SW480 (cell line): ENCODE data around the gene SMYD2.
A peak's percentile ranks its signal among the peaks of the same experiment; 100 is the strongest.

Source experiments
- DNase-seq: peaks from one replicate; pipeline ENCODE4 v3.0.0-alpha.2; 2016; ENCODE audit warnings: low spot score

SMYD2 gene

GRCh38 chr1:214303141-214303930 is 22.4 kb downstream of the SMYD2 start:
- no peak for DNase-seq

DNA sequence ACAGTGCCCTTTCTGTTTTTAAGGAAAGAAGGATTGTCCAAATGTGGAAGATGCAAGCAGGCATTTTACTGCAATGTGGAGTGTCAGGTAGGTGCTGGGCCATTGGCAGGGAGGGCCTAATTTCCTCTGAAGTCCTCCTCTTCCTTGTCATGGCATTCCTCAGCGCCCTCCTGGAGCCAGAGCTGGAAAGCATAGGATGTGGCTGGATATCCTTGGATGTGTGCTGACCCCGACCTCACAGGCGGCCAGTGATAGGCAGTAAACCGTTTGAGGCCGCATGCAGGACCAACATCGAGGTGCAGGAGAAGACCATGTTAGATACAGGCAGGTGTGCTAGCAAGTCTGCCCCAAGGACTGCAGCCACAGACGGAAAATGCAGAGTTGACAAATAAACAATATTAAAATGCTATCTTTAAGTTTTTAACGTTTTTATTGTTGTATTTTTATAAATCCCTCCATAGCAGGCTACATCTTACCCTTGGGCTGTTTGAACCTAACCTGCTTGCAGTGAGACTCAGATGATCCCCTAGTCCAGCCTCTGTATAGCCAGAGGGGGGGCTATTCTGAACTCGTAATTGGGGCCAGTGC is 24.3 kb downstream of the SMYD2 start:
- no peak for DNase-seq

DNA sequence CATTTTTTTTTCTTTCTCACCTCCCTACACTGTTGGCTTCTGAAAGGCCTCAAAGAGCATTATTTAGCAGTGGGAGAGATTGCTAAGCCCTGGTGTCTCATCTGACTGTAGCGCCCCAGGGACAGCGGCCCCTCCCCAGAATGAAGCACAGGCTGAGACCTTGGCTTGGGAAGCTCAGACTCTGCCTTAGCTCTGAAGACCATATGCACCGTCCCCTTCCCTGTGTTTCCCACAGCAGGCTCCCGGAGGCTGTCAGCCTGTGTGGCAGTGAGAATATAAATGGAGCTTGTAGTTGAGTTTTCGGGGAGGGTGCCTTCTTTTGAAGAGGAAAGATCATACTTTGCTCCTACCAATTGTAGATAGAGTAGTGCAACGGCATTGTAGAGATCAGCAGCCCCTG is 25.3 kb downstream of the SMYD2 start:
- DNase-seq, result no peak

DNA sequence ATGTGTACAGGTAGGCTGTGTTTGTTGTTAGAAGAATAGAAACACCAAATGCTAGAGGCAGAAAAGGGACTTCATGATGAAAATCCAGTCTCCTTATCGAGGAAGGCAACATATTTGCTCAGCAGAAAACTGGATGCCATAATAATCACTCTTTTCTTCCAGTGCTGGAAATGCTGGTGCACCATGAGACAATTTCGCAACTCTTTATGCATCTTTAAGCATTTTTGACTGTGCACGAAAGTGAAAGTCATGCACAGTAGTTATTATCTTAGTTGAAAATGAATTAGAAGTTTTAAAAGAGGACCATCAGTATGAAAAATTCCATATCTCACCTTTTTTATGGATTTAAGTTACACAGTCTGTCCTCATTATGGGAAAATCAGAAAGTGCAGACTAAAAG is 29.1 kb downstream of the SMYD2 start:
- no peak for DNase-seq

DNA sequence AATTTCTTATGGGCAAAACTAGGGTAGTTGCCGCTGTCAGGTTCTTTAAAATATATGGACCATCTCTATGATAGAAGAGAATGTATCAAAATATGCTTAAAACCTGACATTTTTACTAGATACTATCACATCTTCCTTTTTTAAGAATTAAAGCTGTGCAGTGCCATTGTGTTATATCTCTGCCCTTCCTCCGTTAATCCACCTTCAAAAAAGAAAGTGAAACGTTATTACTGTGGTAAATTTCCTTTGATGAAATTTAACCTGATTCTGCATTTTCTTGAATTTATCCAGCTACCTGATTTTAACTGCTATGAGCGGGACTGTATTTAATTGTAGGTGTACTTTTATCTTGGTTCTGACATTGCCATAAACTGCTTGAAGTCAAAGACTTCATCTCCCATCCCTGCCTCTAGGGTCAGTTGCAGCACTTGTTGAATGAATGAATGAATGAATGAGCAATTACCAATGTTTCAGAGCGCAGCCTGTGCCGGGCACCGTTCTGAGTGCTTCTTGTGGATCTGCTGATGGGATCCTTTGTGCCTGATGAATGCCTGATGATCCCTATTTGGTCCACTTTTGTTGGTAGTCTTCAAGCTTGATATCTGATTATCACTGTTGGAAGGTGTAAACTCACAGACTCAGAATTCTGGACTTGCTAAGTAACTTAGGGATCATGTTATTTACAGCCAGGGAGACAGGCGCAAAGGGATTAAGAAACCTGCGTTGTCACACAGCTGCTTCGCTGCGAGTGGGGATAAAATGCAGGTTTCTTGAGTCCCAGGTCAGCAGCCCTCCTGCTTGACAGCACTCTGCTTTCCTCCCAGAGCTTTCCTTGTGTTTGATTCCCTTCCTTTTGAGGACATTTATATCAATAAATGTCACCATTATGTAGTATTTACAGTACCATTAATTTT is 30.1 kb downstream of the SMYD2 start:
- DNase-seq, result no peak

DNA sequence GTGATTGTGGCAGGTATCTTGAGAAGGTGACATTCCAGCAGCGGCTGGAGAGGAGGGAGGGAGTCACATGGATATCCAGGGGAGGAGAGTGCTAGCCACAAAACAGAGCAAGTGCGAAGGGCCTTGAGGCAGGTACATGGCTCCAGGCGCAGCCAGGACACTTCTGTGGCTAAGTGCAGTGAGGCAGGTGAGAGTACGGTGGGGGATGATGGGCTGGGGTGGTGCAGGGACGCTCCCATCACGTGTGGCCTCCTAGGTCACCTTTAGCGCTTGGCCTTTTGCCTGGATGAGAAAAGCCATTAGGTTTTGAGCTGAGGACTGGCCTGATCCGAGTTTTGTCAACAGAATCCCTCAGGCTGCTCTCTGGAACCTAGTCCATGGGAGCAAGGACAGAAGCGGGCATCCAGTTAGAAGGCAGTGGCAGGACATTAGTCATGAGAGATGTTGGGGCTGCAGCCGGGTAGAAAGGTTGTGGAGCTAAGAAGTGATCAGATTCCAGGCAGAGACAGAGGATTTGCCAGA is 31.6 kb downstream of the SMYD2 start:
- no peak for DNase-seq

GRCh38 chr1:214314178-214314843 is 33.4 kb downstream of the SMYD2 start:
- DNase-seq, result no peak

GRCh38 chr1:214316593-214316992 is 35.6 kb downstream of the SMYD2 start:
- no peak for DNase-seq

DNA sequence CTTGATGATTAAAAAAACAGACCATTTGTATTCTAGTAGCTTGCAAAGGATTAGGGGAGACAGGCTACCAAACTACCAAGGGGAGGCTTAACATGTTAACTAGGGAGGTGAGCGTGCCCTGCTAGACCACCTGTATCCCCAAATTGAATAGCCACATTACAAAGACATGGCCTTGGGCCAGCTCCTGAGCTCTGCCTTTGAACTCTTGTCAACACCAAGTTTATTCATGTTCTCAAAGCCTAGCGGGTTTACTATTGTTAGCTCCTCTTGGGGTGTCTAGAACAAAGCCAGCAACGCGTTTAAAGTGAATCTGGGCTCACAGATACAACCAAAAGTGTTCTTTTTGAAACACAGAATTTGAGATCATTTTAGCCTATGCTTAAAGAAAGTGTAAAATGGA is 36.3 kb downstream of the SMYD2 start:
- DNase-seq, result no peak

DNA sequence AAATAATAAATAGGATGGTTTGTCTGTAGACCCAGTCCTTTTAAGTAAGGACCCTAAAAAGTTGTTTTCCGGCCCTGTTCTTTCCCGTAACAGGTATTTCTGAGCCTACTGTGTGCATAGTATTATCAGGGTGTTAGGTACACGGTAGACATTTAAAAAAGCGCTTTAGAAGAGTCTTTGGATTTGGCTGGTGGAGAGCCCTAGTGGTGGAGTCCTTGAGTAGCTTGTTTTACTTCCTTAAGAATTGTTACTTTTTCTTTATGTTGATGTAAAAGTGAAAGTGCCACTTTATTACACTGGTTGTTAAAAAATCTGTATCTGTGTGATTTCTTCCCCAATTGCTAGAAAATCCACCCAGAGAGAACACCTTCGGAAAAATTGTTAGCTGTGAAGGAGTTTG is 36.8 kb downstream of the SMYD2 start:
- DNase-seq, result no peak

DNA sequence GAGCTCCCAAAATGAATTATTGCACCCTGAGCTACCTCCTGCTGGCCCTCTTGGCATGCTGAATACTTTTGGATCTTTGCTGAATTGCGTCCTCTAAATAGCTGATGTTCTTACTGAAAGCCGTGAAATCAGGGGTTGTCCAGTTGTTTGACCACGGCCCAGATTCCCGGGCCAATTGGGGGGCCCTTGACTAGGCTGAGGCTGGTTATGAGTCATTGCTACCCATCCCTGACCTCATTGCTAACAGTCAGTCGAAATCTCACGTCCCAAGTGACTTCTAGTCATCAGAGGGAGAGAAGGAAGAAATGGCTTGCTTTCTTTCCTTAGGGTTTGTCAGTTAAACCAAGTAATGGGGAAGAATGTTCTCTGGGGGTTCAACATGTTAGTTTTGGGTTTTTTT is 37.4 kb downstream of the SMYD2 start:
- no peak for DNase-seq

DNA sequence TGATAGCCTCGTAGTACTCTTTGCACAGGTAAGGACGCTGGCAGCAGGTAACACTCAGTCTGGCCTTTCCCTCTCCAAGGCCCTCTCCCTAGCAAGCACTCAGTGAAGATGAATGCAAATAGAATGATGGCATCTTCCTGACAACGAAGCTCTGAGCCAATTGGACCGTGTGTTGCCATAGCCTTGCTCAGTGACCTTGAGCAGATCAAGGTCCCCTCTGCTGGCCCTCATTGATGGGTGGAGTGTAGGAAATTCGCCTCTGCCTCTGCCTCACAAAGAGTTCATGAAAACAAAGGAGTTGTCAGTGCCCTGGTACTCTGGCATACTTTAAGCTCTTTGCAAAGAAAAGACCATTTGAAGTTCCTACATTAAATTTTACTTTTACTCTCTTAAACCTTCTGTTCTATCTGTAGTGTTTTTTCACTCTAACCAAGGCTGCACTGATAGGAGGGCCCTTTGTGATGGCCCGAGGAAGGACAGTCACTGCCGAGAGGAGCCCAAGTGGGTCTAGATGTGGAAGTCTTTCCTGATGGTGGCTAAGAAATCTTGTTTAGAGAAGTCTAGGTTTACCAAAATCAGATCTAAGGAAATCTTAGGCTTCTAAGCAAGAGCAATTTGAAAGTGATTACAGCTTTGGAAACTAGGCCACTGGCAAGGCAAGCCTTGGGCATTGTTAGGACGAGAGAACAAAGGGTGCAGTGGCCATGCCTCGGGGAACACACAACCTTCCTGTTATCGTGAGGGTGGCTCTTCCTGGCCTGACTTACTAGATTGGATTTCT is 38.2 kb downstream of the SMYD2 start:
- no peak for DNase-seq

DNA sequence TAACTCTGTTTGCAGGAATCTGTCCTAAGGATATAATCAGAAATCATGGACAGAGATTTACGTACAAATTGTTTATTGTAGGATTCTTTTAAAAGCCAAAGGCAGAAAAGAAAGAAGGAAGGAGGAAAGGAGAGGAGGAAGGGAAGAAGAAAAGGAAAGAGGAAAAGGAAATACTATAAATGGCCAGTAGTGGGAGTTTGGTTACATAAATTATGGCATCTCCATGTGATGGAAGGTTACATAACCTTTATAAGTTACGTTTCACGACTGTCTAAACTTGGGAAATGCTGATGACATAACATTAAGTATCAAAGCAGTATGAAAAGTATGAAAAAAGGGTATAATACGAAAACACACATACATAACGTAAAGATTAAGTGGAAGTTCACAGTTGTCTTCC is 39.0 kb downstream of the SMYD2 start:
- no peak for DNase-seq

DNA sequence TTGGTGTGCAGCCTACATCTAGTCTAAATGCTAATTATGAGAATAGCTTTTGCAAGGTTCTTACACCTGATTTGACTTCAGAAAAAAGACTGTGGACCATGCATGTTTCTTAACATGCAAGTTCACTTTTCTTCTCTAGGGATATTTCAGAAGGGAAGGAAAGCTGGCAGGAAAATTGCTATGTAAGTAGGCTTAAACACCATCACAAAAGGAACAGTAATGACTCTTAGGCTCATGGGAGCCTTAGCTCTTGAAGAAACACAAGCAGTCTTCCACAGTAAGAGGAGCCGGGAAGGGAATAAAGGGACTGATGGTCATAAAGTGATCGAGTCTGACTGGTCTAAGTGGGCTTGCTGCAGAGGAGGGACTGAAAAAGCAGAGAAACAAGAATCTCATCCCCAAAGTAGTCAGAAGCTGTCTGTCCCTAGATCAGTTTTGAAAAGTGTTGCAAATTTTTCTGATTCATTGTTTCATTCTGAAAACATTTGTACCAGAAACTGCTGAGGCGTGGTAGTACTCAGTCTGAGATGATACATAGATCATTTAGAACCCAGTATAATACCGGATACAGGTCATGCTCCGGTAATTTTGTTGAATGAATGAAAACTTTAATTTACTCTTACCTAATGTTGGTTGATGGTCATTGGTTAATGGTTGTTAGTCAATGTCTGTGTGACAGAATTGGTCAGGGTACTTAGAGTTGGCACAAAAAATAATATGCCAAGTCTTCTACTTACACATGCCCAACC is 40.9 kb downstream of the SMYD2 start:
- DNase-seq, result no peak

GRCh38 chr1:214324896-214325800 is 44.2 kb downstream of the SMYD2 start:
- DNase-seq, result no peak

GRCh38 chr1:214326406-214326805 is 45.4 kb downstream of the SMYD2 start:
- DNase-seq, result no peak

GRCh38 chr1:214327514-214327913 is 46.6 kb downstream of the SMYD2 start:
- DNase-seq, result no peak

- DNase-seq, result peak; percentile 68
Measured at GRCh38 chr1:214328770-214329469, 48.0 kb downstream of the SMYD2 start.
